Epithelial cell of prostate (primary cell): Measurements from ENCODE around the gene MEGF11.

Experiments used
- DNase-seq: peaks from one replicate; pipeline ENCODE4 v3.0.0-alpha.2; 2011; ENCODE audit warnings: low read depth, low spot score
- H3K27ac ChIP-seq: fragments of 450-650 bp; 2 replicates; pipeline ENCODE4 v1.5.1; 2017; ENCODE audit warnings: mild to moderate bottlenecking

The MEGF11 gene

GRCh38 chr15:66045542-66045941 lies 208.0 kb downstream of the MEGF11 start:
- DNase-seq: no peak
- H3K27ac ChIP-seq: no peak overlapping the region

- no peak for DNase-seq
- H3K27ac ChIP-seq: no peak overlapping the region
Observed at GRCh38 chr15:66044837-66045236, 208.7 kb downstream of the MEGF11 start.

DNA sequence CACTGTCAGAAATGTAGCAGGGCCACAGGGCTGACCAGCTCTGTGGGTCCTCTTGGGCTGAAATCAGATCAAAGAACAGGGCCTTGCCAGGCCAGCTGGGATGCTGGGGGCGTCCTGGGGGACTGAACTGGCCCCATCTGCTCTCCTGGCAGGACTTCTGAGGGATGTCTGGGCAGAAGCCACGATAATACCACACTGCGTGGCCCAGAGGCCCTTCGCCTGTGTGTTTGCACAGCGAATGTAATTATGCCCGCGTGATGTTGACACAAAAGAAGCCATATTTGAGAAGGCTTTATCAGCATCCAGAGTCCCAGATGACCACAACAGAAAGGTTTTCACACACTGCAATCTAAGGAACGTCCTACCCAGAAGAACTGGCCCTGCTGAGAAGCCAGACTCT lies 210.3 kb downstream of the MEGF11 start:
- H3K27ac ChIP-seq: no peak overlapping the region
- no peak for DNase-seq

GRCh38 chr15:66042624-66043023 lies 210.9 kb downstream of the MEGF11 start:
- peak; percentile 8 for DNase-seq

GRCh38 chr15:66041276-66041675 lies 212.3 kb downstream of the MEGF11 start:
- DNase-seq: no peak
- no peak overlapping the region for H3K27ac ChIP-seq

More at GRCh38 chr15:66042624-66043023, 210.9 kb downstream of the MEGF11 start:
- H3K27ac ChIP-seq: no peak overlapping the region

- DNase-seq: no peak
Observed at GRCh38 chr15:66040211-66040892, 213.2 kb downstream of the MEGF11 start.

GRCh38 chr15:66039117-66039871 lies 214.3 kb downstream of the MEGF11 start:
- H3K27ac ChIP-seq: no peak overlapping the region
- no peak for DNase-seq

More at GRCh38 chr15:66040211-66040892, 213.2 kb downstream of the MEGF11 start:
- no peak overlapping the region for H3K27ac ChIP-seq

- no peak overlapping the region for H3K27ac ChIP-seq
- no peak for DNase-seq
Observed at GRCh38 chr15:66038387-66039116, 215.0 kb downstream of the MEGF11 start.

DNA sequence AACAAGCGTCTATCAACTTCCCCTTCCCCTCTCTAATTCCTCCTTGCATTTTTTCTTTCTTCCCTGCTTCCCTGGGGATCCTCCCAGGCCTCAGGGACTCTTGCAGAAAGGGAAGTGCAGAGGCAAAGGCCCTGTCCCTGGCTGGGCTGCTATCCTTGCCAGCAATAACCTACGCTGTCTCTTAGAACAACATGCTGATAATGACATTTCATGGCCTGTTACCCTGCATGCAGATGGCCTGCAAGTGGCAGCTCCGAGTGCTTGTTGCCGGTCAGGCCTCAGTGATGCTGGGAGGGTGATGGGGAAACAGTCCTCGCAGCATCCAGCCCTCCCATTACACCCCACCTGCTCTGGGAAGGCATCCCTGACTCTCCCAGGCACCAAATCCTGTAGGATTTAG lies 216.7 kb downstream of the MEGF11 start:
- H3K27ac ChIP-seq: no peak overlapping the region
- DNase-seq: no peak

DNA sequence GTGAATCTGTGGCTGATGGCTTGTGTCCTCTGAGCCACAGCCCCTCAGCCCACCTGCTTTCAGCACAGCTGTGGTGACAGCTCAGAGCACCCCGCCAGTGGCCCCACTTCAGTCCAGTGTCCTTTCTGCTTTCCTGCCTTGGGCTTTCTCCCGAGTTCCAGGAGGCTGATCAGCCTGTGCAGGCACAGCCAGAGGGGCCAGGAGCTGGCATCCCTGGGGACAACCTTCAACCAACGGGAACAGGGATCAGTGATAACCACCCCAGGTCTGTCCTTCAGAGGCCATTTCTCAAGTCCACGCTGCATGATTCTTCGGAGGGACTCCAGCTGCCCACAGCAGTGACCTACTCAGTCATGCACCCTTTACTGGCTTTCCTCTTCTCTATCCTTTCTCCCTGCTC lies 217.6 kb downstream of the MEGF11 start:
- H3K27ac ChIP-seq: no peak overlapping the region

GRCh38 chr15:66033143-66033542 lies 220.4 kb downstream of the MEGF11 start:
- H3K27ac ChIP-seq: no peak overlapping the region
- DNase-seq: no peak

More for the DNA sequence above, 217.6 kb downstream of the MEGF11 start:
- DNase-seq: no peak

DNA sequence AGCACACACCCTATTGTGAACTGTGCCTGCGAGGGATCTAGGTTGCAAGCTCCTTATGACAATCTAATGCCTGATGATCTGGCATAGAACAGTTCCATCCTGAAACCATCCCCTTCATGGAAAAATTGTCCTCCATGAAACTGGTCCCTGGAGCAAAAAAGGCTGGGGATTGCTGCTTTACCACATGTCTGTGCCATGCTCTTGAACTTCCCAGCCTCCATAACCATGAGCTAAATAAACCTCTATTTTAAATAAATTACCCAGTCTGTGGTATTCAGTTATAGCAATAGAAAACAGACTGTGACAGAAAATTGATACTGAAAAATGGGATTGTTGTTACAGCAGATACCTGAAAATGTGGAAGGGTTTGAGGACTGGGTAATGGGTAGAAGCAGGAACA lies 221.5 kb downstream of the MEGF11 start:
- no peak for DNase-seq
- H3K27ac ChIP-seq: no peak overlapping the region

DNA sequence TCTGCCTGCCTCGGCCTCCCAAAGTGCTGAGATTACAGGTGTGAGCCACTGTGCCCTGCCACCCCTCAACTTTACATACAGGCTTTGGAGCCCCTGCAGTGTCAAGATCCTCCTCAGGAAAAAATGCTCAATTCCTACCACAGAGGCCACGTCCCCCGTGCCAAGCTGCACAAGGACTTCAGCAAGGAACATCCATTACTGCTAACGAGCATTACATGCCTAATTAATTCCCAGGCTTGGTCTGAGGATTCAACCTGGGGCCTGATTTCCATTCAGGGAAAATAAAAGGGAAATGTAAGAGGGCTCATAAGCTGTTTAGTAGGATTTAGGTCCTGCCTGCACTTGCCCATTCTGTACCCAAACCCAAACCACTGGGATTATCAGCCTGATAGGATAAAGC lies 222.9 kb downstream of the MEGF11 start:
- no peak for DNase-seq
- H3K27ac ChIP-seq: no peak overlapping the region

DNA sequence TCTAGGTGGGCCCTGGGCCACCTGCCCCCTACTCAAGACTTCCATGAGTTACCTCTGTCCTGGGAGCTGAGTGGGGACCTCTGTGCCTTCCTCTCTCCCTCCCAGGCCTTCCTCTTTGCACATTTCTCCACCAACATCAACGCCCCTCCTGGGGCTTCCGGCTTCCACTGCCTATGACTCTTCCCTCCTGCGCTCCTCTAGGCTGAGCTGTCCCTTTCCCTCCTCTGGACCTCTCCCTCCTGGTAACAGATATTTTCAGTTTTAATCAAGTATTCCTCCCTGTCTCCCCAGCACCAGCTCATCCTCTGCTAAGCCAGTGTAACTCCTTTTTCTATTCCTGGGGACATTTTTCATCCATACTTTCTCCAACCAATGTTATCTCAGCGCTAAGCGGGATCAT lies 223.9 kb downstream of the MEGF11 start:
- H3K27ac ChIP-seq: no peak overlapping the region
- no peak for DNase-seq

DNA sequence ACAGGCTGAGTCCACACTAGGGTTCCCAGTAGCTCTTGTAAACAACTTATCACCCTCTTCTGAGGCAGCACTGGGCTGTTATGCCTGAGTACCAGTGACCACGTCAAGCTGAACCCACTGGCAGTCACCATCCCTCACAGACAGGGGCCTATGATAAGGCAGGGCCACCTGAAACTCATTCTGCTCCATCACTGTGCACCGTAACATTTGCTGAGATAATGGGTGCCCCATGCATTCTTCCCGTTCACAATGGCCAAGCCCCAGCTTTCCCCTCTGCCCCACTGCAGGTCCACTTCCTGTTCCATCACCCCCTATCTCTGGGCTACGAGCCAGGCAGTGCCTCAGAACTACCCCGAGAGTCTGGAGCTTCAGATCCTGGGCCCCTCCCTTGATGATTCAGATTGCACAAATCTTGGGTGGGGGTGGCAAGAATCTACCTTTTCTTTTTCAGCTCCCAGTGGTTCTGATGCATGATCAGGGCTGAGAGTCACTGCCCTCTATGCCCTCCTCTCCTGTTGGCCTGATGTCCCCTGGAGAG lies 226.2 kb downstream of the MEGF11 start:
- no peak overlapping the region for H3K27ac ChIP-seq
- no peak for DNase-seq

- no peak for DNase-seq
Observed at GRCh38 chr15:66025972-66026371, 227.6 kb downstream of the MEGF11 start.

DNA sequence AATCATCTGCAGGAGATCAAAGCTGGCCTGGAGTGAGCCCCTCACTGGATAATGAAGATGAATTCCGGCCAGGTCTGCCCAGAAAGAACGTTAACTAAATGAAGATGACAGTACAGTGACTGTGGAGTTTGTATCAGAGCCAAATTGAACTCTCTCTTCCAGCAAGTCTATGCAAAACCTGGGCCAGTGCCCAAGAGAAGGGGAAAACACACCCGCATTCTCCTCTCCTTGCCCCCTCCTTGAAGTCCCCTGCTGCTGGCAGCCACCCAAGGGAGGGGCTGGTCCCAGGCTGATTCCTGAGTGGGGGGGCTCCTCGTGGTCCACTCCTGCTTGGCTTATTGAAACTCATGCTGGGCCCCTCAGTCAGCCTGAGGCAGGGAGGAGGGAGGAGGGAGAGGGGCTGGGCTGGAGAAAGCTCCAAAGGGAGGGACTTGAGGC lies 228.5 kb downstream of the MEGF11 start:
- no peak overlapping the region for H3K27ac ChIP-seq
- DNase-seq: no peak

More at GRCh38 chr15:66025972-66026371, 227.6 kb downstream of the MEGF11 start:
- H3K27ac ChIP-seq: no peak overlapping the region

DNA sequence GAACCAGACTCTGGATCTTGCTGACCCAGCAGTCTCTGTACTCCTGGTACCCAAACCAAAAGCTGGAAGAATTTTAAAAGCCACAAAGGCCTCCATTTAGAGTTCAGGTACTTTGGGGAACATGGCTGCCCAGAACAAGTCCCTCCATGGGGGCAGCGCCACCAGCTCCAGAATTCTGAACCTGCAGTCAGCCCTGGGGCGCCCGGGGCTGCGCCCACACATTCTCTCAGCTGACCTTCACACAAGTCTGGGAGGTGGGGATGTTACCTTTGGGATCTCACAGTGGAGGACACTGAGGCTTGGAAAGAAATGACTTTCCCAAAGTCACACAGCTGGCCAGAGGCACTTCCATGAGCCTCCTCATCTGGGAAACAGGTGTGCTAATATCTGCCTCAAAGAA lies 229.4 kb downstream of the MEGF11 start:
- no peak overlapping the region for H3K27ac ChIP-seq

GRCh38 chr15:66023311-66023972 lies 230.1 kb downstream of the MEGF11 start:
- no peak overlapping the region for H3K27ac ChIP-seq
- no peak for DNase-seq

More for the DNA sequence above, 229.4 kb downstream of the MEGF11 start:
- no peak for DNase-seq

- H3K27ac ChIP-seq: no peak overlapping the region
- no peak for DNase-seq
Observed at GRCh38 chr15:66022163-66022525, 231.4 kb downstream of the MEGF11 start.
